Upper lobe of left lung (tissue), 4 donors: Measurements from ENCODE around the gene HIKESHI.

Experiments
- CTCF ChIP-seq, 6 experiments: fragments of 450-650 bp in 4 of 6; fragments of 200-600 bp in 2 of 6; sonication (generic) in 2 of 6; IDR thresholded peaks; one replicate each; pipeline ENCODE4 v1.5.1; 2016 to 2019; ENCODE audit warnings: antibody characterized with exemption in 6 of 6
- POLR2A ChIP-seq, 4 donors: fragments of 450-650 bp; IDR thresholded peaks; one replicate each; pipeline ENCODE4 v1.5.1; 2016 to 2017; ENCODE audit warnings: antibody characterized with exemption in 4 of 4, mild to moderate bottlenecking in 2 of 4

- TF ChIP-seq CTCF (IDR thresholded peaks at IDR 0.05) (no peak), POLR2A (IDR thresholded peaks at IDR 0.05) (no peak)
Observed at GRCh38 chr11:86335131-86335767, 33.2 kb downstream of the HIKESHI start.
